GM23338 (cell line): Measurements from ENCODE around the gene PDE4D.

ENCODE experiments used
- CTCF ChIP-seq, 2 experiments: fragments of 200-600 bp in 1 of 2; sonication (generic) in 1 of 2; conservative IDR thresholded peaks; 2 replicates each; pipeline versions ENCODE4 v1.5.1 to v1.6.1; 2016 to 2017; ENCODE audit warnings: antibody characterized with exemption in 2 of 2, low read depth in 2 of 2, mild to moderate bottlenecking in 2 of 2, moderate library complexity in 1 of 2
- EZH2 ChIP-seq: fragments of 200-600 bp; sonication (generic); IDR thresholded peaks from one replicate; pipeline ENCODE4 v1.8.0; 2017; ENCODE audit warnings: antibody characterized with exemption, mild to moderate bottlenecking, low read depth; ENCODE audit not compliant: unreplicated experiment
- EZH2phosphoT487 ChIP-seq: fragments of 200-600 bp; sonication (generic); IDR thresholded peaks from one replicate; pipeline ENCODE4 v1.8.1; 2018; ENCODE audit warnings: antibody characterized with exemption; ENCODE audit not compliant: unreplicated experiment
- ZNF114 ChIP-seq: fragments of 250-450 bp; sonication (Bioruptor Pico); IDR thresholded peaks from 2 replicates; pipeline ENCODE4 v1.5.0; 2020; ENCODE audit warnings: mild to moderate bottlenecking, moderate library complexity

GRCh38 chr5:59000211-59000610 lies 893.3 kb downstream of the PDE4D start:
- no peak for TF ChIP-seq EZH2phosphoT487
- no peak for TF ChIP-seq CTCF (conservative IDR thresholded peaks at IDR 0.05; ENCODE audit: low read depth in 2 of 2)
- TF ChIP-seq EZH2: no peak
- no peak for TF ChIP-seq ZNF114 (CRISPR knock-in tag)
